LoVo (cell line): Measurements from ENCODE around the gene CEBPB.
"Not testable (repeated sequence)": the region's sequence is repeated elsewhere in the genome, so short reads cannot be mapped to it uniquely, and the experiment has no call there.

Source experiments
- DNase-seq: peaks from one replicate; pipeline ENCODE4 v3.0.0-alpha.2; 2016; ENCODE audit warnings: low spot score

CEBPB gene

GRCh38 chr20:50193836-50194421 is 3.3 kb downstream of the CEBPB start:
- DNase-seq = no peak

- no peak for DNase-seq
Observed at GRCh38 chr20:50194422-50194830, 3.8 kb downstream of the CEBPB start.

DNA sequence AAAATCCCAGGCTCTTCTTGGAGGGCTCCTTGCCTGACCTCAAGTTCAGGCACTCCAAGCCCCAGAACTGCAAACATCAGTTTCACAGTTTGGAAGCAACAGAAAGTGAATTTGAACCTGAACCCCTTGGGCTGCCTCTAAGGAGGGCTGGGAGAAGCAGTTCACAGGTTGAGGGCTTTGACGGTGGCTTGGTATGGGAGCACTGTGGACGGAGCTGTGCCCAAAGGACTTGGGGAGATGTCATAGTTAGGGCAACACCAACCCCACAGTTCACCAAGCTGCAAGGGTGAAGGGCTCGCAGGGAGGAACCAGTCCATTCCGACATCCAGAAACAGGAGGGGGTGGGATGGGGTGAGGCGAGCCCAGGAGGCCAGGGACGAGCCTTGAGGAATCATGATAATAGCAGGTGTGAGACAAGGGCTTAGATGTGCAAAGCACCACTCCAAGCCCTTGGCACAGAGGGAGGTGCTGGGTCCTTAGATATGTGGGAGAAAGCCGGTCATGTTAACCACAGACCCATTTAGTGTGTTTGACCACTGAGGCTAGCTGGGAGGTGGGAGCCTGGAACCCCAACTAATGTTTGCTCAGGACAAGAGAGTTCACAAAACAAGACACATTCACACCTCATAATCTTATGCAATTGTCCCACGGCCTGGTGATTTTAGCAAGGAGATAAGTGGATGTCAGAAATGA is 4.3 kb downstream of the CEBPB start:
- no peak for DNase-seq

DNA sequence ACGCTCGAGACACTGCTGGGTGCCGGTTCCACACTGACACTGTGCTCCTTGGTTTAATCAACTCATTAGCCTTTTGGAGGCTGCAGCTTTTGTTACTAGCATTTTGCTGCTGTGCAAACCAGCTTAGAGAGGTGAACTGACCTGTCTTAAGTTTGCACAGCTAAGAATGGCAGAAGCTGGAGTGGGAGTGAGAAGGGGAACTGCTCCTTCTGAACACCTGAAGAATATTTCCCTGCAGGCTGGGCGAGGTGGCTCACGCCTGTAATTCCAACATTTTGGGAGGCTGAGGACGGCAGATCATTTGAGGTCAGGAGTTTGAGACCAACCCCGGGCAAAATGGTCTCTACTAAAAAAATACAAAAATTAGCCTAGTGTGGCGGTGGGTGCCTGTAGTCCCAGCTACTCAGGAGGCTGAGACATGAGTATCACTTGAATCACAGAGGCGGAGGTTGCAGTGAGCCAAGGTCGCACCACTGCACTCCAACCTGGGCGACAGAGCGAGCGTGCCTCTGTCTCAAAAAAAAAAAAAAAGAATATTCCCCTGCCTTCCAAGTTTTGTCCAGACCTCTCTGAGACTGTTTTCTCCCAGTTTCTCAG is 5.0 kb downstream of the CEBPB start:
- no peak for DNase-seq

- DNase-seq = no peak
Observed at GRCh38 chr20:50196248-50196647, 5.6 kb downstream of the CEBPB start.

- no peak for DNase-seq
Observed at GRCh38 chr20:50196896-50197295, 6.3 kb downstream of the CEBPB start.

DNA sequence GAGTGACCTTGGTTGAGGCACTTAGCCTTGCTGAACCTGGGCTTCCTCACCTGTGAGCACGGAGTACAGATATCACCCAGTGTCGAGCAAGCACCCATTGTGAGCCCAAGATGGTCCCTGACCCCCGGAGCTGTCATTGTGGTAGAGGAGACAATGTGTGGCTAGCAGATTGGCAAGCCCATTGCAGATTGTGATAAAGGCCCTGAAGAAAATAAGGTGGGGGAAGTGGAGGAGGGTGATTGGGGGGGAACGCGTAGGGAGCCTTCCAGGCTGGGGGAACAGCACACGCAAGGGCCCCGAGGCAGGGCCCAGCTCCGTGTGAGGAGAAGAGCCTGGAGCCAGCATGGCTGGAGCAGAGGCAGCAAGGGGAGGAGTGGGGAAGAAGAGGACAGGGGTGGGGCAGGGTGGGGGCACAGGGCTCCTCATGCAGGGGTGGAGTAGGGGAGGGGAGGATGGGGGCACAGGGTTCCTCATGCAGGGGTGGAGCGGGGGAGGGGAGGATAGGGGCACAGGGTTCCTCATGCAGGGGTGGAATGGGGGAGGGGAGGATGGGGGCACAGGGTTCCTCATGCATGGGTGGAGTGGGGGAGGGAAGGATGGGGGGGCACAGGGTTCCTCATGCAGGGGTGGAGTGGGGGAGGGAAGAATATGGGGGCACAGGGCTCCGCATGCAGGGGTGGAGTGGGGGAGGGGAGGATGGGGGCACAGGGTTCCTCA is 7.0 kb downstream of the CEBPB start:
- no peak for DNase-seq

DNA sequence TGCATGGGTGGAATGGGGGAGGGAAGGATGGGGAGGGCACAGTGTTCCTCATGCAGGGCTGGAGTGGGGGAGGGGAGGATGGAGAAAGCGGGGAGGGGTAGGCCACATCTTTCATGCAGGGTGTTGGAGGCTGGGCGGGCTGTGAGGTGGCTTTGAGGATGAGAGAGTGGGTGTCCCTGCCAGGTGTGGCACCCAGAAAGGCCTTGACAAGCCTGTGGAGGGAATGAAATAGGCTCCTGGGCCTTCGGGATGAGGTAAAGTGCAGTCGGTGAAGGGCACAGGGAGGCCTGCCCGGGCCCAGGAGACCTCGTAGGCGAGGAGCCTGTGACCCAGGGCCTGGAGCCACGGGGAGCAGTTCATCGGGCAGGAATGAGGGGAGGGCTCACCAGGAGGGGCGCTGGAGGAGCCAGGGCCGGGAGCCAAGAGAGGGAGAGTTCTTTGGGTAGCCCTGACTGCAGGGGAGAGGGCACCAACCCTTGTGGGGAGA is 7.6 kb downstream of the CEBPB start:
- DNase-seq = no peak

GRCh38 chr20:50198716-50199115 is 8.1 kb downstream of the CEBPB start:
- no peak for DNase-seq

DNA sequence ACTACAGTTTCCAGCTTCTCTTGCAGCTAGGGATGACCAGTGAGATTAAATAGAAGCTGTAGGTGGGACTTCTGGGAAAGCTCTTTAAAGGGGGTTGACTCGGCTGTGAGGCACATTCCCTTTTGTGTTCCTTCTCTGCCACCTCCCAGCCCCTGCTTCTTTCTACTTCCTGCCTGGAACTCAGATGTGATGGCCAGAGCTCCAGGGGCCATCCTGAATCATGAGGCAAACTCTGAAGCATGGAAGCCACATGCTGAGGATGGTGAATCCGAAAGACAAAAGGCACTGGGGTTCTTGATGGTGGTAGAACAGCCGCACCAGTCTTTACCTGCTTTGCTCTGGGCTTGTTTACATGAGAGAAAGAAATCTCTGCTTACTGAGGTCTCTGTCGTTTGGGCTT is 9.1 kb downstream of the CEBPB start:
- no peak for DNase-seq

DNA sequence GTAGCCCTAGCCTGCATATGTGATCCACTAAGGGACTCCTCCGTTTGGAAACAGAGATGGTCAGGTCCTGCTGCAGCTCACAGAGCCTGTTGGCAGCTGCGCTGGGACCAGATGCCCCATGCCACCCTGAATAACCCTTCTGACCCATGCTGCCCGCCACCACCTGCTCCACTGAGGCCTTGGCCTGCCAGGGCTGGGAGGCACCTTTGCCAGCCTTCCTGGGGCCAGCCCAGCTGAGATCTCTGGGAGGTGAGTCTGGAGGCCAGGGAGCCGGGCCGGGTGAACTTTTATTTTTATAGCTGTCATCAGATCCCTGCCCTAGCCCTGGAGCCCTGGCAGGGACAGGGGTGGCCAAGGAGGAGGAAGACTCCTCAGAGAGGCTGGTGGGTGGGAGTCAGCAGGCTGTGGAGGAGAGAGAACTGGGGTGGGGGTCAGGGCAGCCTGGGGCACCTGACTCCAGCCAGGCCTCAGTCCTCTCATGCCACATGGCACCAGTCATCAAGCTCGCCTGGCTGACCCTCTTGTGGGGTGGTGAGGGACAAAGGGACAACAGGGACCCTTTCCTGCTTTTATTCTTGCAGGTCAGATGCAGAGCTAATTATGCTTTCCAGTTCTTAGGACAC is 10.0 kb downstream of the CEBPB start:
- no peak for DNase-seq

- not testable (repeated sequence) for DNase-seq
Observed at GRCh38 chr20:50201710-50202109, 11.1 kb downstream of the CEBPB start.

DNA sequence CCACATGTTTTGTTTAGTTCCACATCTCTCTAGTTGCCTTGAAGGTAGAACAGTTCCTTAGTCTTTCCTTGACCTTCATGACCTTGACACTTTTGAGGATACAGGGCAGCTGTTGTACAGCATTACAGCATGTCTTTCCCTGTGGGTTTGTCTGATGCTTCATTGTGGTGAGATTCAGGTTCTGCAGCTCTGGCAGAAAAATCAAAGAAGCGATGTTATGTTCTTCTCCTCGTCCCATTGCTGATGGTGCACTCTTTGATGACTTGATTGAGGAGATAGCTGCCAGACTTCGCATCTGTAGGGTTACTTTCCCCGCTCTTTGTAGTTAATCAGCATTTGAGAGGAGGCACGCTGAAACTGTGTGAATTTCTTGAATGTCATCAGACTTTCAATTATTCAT is 12.0 kb downstream of the CEBPB start:
- no peak for DNase-seq

DNA sequence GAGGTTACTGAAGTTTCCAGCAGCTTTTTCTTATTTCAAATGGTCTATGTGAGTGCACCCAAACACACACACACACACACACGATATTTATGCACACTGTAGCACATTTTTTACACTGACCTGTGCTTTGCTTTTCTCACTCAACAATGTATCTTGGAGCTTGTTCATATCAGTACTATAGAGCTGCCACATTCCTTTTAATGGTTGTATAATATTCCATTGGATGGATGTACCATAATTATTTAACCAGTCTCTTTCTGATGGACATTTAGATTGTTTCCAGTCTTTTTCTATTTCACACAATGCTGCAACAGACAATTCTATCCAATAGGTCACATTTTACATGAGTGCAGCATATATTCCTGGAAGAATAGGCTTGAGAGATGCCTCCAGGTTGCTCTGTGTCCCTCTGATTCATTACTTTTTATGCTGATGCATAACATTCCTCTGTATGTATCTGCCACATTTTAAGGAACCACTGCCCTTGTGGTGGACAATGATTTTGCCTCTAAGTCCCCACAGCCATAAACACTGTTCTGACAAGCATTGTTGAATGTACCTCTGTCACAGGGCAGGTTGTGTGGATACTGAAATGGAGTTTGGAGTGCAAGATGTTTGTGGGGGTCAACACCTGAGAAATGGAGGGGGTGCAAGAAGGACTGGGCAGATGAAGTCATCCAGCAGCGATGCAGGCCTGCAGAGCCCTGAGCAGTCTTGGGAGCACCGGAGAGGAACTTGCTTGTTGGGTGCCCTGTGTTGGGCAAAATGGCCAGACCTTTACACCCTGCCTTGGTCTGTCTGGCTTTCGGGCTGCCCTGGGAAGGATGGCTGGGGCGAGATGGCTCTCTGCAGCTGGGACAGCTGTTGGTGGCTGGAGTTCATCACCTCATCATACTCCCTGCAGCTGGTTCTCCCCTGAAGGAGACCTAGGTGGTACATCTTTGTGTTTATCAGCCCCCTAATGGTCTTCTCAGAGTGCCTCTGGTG is 13.6 kb downstream of the CEBPB start:
- no peak for DNase-seq

DNA sequence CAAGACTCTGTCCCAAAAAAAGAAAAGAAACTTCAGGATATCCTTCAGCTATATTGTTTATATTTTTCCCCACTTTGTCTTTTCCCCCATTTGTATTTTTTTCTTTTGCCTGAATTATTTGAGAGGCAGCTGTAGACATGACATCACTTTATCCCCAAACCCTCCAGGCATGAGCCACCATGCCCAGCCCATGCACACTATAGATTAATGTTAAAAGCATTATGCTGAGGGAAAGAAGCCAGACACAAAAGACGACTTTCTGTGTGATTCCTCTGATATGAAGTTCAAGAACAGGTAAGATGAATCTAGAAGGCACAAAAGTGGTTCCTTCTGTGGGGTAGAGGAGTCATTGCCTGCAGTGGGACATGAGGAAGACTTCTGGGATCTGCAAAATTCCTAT is 16.4 kb downstream of the CEBPB start:
- no peak for DNase-seq

GRCh38 chr20:50208085-50208491 is 17.5 kb downstream of the CEBPB start:
- DNase-seq = no peak

DNA sequence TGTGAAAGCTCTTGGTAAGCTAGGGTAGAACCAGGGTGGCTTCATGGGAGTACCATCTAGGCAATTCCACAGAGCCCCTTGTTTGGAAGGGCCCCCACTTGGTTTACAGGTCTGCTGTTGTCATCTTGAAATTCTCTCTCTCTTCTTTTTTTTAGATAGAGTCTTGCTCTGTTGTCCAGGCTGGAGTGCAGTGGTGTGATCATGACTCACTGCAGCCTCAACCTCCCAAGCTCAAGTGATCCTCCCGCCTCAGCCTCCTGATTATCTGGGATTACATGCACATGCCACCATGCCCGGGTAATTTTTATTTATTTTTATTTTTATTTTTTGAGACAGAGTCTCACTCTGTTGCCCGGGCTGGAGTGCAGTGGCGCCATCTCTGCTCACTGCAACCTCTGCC is 18.2 kb downstream of the CEBPB start:
- DNase-seq = not testable (repeated sequence)

DNA sequence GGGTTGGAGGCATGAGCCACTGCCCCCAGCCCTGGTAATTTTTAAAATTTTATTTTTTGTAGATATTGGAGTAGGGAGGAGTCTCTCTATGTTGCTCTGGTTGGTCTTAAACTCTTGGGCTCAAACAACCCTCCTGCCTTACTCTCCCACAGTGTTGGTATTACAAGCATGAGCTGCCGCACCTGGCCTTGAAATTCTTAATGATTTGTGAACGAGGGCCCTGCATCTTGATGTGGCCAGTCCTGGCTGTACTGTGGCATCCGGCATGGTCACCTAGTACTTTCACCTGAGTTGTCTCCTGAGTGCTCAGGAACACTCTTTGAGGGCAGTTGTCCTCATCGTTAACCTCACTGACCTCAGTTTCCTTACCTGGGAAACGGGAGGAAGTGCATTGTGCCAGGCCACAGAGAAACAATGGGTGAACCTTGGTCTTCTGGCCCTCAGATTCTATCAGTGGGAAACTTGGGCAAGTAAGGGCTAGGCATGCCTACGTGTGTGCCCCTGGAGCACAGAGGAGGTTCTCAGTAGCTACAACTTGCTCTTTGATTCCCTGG is 19.5 kb downstream of the CEBPB start:
- DNase-seq = no peak

DNA sequence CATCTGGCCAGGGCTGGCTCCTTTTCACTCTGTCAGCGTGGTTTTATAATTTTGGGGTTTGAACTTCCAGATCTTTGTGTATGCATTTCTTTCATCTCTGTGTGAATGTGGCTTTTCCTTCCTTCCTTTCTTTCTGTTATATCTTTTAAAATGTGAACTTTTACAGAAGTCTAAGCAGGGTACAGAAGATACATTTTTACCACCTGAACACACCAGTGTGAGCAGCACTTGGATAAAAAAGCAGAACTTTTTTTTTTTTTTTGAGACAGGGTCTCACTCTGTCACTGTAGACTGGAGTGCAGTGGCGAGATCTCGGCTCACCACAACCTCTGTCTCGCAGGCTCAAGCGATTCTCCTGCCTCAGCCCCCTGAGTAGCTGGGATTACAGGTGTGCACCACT is 20.5 kb downstream of the CEBPB start:
- no peak for DNase-seq

- no peak for DNase-seq
Observed at GRCh38 chr20:50213531-50214106, 23.0 kb downstream of the CEBPB start.
